Stimulated activated CD4-positive, alpha-beta T cell treated with anti-CD3 and anti-CD28 coated beads, Interleukin-12 subunit alpha, Interleukin-12 subunit beta, amount 100 ng/mL, for 4 hours (primary cell): ENCODE measurements around the gene EFNB2.

Source experiments
- DNase-seq: peaks from one replicate; pipeline ENCODE4 v3.0.0-alpha.2; 2020

EFNB2 gene

DNA sequence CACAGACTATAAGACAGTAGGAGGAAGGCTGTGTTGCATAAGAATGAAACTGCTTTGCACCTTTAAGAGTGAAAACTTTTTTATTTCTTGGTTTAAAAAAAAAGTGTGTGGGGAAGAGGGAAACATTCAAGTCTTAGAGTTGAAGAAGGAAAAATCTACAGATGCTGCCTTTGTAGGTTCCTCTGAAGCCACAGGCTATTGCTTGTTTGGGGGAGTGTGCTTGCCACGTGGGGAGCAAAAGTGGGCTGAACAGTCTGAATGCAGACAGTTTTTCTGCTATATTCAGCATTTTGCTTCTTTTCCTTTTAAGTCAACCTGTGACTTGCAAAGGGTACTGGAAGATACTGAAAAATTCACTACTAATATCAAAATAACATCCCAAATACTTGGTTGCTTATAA is 36.9 kb downstream of the EFNB2 start:
- no peak for DNase-seq

DNA sequence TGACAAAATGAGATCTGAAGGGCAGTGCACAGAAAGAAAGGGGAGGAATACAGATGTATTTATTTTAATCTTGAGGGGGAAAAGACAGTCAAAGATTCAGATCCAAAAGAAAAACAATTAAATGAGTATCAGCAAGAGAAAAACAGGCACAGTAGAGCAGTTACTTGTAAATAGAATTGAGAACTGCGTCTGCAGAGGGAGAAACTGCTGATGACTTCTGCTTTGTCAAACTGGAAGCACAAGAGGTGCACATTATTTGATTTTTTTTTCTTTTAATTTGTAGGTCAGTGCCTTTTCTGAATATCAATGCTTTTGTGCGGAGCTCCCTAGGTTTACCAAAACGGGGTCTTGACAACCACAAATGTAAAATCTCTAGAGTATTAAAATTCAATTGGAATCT is 37.3 kb downstream of the EFNB2 start:
- DNase-seq, result no peak

DNA sequence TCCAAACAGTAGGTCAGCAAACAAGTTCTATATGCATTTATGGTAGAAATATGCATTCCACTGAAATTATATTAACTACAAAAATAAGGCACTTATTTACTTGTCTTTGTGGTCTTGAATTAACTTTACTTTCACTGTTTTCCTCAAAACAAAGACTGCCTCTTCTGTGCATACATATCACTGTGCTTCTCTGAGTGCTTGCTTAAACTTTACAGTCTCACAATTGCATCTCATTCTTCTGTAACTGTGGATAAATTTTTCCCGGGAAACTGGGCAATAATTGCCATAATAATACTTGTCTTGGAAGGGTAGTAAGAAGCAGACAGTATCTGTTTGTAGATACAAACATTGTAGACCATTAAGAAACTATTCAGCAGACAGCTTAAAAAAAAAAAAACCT is 38.4 kb downstream of the EFNB2 start:
- no peak for DNase-seq

DNA sequence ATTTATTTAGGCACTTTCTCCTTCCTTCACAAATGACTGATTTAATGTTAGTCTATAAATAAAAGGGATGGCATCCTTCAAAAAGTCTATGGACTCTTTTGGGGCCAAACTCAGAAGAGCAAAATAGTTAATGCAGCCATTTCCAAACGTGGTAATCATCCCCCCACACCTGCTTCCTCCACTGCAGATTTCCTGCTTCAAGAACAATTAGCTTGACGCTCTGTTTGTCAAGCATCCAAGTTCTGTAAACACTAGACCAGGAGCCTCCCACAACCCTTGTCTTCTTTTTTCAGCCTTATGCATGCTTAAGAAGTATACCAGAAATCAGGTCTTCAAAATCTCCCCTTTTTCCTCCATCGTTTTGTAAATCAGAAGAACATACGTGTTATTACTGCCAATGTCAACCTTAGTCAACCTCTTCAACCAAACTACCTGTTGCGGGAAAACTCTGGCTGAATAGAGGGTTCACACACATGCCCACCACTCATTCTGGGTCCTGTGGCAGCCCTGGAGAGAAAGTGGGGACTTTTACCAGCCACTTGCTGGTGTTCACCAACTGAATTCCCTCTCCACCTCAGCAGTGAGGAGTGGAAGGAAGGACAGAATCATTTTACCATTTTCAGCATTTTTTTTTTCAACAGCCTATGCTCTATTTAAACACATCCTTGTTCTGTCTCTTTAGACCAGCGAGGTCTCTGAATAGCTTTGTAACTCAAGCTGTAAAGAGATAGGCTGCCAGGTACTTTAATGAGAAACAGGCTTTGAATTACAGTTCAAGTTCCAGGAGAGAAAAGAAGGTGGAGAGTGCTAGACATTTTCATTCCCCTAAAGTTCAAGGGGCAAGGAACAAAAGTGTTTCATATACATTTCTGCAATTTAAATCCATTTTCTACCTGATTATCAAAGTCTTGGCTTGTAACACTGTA is 39.1 kb downstream of the EFNB2 start:
- no peak for DNase-seq

DNA sequence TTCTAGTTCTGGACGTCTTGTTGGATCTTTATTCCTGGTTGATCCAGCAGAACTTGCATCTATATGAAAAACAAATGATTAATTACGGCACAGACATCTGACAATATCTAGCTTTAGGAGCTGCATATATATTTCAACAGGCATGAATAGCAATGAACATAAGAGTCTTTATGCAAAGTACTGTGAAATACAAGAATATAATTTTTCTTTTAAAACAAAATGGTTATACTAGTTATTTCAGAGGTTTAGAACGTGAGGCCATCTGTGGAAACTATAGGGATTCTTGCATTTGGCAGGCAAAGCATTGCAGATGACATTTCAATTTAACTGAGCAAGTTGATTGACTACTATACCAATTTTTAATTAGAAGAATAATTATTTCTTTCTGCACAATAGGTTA is 40.5 kb downstream of the EFNB2 start:
- no peak for DNase-seq

DNA sequence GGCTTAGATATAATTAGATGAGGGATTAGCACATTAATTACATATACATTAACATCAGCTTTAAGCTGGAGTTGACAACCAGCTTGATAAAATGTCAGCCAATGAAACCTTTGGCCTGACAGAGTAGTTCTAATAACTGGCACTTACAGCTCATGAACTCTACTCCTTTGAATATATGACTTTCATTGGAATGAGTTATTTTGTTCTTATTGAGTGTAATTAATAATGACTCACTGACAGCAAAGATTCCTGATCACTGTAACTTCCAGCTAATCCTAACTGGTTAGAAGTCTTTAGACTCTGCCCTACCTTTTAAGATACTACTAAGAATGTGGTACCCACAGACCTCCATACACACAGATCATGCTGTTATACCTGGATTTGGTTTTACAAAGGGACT is 41.0 kb downstream of the EFNB2 start:
- DNase-seq, result no peak

DNA sequence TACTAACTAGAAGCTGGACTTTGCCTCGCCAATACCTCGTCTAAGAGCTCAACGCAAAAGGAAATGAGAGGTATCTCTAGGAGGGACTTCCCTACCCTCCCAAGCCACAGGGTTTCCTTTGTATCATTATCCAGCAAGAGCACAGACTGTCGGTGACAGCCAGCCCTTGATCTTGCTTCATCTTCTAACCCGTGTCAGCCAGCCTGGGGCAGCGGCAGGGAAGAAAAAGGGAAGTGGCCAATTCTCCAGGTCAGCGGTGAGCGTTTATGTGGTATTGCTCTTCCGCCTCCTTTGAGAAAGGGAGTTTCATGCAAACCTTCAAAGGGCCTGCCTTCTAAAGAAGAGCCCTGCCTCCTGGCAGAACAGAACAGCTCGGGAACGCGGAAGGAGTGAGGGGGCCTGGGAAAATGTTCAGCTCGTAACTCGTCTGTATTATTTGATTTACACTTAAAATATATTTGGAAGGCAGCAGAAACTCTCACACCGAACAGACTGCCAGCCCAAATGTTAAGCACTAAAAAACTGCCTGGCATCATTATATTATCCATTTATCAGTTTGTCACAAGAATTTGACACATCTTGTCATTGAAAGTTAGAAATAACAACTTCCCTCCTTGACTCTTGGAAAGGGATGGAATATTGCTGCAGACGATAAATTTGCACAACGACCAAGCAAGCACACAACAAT is 41.8 kb downstream of the EFNB2 start:
- DNase-seq, result no peak

DNA sequence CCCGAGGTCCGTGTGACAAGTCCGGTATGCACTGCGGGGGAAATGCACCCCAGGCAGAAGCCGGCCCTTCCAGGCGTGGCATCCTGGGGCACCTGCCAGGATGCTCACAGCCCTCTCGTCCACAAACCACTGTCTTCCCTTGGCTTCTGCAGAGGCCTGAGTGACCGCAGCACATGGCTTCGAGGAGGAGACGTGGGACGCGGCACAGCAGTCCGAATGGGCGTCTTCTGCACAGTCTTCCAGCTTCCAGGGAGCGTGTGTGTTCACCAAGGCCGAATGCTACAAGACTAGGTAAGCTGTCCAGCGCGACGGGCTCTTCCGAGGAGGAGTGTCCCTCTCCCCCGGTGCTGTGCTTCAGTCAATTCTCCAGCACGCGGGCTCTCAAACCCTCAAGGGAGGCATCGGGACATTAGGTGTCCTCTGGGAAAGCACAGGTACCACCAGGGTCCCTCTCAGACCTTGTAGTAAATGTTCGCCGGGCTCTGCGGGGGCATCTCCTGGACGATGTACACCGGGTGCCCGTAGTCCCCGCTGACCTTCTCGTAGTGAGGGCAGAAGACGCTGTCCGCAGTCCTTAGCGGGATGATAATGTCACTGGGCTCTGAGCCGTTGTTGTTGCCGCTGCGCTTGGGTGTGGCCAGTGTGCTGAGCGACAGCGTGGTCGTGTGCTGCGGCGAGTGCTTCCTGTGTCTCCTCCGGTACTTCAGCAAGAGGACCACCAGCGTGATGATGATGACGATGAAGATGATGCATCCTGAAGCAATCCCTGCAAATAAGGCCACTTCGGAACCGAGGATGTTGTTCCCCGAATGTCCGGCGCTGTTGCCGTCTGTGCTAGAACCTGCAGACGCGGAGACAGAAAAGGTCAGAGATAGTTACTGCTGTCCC is 42.6 kb downstream of the EFNB2 start:
- no peak for DNase-seq

DNA sequence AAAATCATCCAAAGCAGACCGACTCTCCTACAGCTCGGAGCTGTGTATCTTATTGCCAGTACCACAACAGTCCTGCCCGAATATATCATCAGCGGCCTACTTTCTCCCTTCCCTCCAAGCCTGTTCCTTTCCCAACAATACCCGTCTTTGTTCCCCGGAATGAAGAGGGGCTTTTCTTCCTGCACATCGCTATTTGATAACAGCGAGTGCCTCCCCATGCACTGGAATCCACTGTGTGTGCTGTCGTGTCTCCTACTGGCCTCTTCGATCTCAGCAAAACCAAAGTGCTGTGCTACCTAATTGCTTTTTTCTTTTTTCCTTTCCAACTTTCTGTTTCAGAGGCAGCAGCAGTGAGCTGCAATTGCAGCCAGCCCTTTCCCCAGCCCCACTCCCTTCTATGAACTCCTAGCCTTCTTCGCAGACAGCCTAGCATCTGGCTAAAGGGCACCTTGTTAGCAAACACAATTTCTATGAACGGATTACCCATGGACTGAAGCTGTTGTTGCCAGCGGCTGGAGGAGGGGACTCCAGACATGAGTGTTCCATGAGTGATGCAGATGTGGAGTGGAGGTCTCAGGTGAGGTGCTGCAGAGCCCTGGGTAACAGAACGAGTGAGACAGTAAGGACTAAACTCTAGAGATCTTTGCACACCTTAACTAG is 43.4 kb downstream of the EFNB2 start:
- no peak for DNase-seq

DNA sequence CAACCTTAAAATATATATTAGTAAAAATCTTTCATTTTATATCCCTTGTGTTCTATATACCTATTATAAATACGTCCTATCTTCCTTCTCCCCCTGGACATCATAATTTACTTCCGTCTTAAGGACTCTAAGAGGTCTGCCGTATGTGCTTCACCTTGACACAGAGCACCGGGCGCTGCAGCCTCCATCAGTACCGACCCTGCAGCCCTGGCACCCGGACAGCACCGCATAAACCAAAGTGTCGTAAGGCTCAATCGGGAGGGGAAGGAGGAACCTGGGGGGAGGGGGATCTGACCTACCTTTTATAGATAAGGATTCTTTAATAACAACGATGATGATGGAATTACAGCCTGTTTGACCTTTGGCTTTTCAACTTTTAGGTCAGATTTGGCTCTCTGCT is 44.0 kb downstream of the EFNB2 start:
- no peak for DNase-seq

DNA sequence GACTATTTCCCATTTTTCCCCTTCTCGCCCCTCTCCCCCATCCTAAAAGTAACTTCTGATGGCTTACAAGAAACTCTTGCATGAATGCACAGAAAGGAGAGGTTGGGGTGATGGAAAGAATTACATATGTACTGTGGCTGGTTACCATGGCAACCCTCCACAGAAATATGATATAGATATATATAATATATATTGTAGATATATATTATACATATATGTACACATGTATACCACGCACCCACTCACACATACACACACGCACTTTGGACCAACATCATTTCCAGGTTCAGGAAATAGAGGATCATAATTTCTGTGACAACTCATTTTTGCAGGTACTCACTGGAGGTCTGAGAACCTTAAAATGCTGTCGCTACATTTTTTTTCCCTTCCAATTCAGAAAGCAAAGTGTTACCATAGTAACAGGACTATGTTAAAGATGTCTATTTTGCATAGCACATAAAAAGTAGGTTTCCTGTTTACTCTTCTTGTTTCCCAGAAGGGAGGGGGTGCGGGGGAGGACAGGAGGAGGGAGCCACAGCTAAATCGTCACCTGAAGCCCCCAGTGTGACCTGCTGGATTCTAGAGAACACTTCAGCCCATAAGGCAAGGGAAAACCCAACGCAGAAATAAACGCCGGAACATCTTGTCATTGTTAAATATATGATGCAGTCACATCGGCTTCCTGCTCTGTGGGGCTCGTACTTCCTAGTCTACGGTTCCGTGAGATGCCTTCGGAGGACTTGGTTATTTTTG is 44.7 kb downstream of the EFNB2 start:
- no peak for DNase-seq

DNA sequence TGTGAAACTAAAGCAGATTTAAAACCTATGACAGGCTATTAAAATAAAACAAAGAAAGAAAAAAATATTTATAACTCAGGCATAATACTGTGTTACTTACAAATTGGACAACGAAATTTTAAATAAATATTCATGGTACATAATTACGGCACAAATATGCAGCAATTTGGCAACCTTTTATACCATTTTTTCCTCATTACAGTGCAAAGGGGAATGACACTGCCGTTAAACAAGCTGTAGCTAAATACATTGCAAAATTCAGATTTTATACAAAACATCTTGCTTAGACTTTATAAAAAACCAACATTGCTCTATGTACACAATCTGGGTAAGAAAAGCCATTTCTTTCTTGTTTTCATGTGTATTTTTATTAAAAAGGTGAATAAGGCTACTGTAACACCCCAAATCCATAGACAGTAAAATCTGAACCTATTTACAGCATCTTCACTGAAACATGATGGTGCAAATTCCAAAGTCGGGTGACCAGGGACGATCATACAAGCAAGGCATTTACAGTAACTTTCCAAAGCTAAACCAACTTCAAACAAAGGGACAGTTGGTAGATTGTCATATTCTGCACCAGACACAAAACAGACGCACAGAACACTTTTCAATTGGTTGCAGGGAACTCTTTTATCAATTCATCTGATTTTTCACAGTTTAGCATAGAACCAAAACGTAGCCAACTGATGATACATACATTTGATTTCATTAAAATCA is 45.5 kb downstream of the EFNB2 start:
- DNase-seq, result no peak

DNA sequence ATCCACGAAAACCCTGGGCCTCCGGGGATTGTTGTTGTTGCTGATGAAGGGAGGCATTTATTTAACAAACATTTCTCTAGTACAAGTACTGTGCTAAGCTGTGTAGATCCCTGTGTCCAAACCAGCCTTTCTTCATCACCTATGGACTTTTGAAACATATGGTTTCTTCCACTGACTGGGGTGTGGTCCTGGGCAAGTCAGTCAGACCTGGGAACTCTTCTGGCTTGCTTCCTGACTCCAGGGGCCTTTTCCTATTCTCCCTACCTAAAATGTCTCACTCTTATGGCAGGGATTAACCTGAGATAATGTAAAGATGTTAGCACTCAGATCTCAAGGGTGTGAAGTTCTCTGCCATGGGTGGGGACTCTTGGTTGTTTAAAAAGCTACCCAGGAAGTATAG is 46.8 kb downstream of the EFNB2 start:
- no peak for DNase-seq

DNA sequence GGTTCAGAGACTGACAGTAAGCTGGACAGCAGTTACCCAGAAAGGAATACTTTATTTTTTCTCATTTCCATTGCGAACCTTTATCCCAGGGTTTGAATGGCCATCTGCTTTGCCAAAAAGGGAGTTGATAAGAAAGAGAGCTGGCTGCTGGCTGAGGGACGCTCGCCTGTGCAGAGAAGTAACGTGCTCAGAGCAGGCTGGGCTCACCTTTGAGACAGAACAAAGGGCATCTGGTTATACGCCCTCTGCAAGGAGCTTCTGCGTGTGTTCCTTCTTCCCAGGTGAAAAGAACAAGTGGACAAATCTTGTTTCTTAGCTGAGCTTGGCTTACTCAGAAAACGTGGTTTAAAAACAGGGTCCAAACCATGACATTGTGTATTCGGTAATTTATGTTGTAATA is 47.4 kb downstream of the EFNB2 start:
- DNase-seq, result no peak

DNA sequence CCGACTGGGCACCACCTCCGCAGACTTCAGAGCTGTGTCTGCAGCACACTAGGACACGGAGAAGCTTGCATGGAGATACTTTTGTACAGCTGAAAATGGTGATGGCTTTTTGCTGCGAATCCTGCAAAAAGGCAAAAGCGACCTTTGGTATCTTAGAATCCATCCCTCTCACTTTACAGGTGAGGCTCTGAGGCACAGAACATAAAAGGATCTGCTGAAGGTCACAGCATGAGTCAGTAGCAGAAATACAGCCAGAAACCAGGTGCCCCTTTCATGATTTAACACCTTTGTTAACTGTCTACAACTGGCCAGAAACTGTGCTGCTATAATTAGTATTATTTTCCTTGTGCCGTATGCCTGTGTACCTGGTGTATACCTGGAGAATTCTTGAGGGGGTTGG is 48.3 kb downstream of the EFNB2 start:
- DNase-seq, result no peak

DNA sequence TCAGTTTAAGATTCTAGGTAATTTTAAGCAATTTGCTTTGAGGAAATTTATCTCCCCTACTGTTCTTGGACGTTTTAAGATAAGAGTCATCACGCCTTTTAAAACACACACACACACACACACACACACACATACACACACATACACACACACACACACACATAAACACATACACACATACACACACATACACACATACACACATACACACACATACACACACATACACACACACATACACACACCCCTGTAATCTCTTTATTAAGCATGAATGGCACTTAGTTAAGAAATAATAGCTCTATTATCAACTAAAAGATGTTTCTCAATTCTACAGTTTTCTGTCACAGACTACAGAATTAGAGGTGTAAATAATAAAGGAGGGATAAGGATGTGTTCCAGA is 49.2 kb downstream of the EFNB2 start:
- no peak for DNase-seq

DNA sequence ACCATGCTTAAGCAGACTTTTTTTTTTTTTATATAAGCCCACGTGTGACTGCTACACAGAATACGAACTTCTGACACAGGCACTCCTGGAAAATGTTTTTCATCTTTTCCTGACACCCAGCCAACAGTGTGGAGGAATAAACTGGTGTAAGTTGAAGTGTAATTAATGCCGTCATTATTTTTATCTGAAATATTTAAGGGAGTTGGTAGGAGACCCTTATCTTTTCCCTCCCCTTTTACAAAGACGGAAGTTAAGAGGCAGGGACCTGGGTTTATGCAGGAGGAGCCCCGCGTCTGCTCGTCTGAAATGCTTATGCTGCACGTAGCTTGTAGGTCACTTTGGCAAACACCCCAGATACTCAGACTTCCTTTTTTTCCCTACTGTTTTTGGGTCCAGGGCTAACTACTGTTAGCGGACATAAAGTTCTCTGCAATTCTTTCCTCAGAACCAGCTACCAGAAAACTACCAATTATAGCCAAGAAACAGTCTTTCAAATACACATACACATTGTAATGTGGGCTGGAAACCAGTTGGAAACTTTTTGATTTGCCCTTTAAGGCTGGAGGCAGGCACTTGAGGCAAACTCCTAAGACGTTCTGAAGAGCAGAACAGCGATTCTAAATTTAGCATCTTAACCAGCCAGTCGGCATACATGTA is 50.8 kb downstream of the EFNB2 start:
- no peak for DNase-seq

DNA sequence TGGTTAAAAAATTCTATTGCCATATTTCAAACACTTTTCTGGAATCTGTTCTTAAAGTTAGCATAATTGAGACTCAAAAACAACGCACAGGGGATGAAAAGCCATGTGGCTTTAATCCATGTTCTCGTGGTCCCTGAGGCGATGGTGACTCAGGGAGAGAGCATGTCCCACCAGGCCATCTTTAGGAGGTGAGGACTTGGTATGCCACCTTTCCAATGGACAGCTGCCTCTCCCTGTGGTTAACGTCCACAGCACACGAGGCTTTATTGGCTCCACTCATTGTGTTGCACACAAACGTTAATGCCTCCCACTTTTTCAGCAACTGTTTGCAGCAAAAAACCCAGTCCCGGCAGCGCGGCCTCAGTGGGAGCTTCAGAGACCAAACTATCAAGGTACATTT is 51.4 kb downstream of the EFNB2 start:
- no peak for DNase-seq

DNA sequence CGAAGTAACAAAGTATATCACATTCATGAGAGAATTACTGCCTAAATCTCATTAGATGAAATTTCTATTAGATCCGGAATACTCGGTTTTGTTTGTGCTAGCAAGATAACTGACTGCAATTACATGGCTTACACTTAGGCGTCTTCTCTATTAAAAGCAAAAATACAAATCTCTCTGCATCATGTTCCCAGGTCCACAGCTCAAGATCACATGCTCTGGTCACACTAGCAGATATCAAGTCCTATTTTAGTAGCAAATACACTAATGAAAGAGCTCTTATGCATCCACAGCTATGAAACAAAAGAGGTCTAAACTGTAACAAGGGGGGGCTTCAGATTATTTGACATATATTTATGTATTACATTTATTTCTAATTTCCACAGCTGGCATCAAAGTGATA is 53.5 kb downstream of the EFNB2 start:
- DNase-seq, result no peak

DNA sequence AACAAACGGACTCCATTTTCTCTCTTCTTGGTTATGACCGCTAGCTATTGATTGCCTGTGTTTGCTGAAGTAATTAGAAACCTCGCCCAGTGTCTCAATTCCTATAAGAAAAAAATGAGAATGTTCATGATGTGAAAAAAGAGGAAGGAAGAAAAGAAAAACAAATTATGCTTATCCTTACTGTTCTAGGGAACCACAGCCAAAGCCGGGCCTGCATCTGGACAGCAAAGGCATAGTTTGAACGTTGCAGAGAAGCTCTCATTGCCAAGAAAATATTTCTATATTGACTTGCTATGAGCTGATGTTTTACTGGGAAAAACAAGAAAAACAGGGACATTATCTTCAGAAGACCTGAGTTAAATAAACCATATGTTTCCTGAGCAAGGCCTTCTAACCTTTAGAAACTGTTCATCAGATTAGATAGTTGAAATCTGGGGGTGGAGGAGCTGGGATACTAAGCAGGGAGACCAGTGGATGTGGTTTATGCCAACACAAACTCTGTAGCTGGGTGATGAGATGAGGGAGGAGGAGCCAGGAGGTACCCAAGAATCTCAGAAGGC is 55.0 kb downstream of the EFNB2 start:
- no peak for DNase-seq

DNA sequence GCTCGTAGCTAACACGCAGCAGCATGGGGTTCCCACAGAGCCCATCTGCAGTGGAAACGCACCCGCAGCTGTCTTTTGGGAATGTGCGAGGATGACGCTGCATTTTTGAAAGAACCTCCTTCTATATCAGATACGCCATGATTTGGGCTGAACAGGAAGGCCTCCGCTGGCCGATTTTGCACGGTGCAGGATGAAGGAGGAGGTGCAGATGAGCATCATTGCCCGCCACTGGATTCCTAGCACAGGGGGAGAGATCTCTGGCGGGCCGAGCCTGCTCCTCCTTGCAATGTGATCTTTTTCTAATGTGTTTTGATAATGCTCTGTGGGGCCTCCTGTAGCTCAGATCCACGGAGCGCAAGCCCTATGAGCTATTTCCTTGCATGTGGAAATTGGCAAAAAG is 55.5 kb downstream of the EFNB2 start:
- no peak for DNase-seq
